Activated effector memory CD4-positive, alpha-beta T cell treated with Interleukin-2 at 50 U/mL for 16 hours (primary cell): ENCODE data around the gene NAA25.
"Not testable (repeated sequence)": the region's sequence is repeated elsewhere in the genome, so short reads cannot be mapped to it uniquely, and the experiment has no call there.

ENCODE experiments used
- DNase-seq: peaks from one replicate; pipeline ENCODE4 v3.0.0-alpha.2; 2020

Gene NAA25

DNA sequence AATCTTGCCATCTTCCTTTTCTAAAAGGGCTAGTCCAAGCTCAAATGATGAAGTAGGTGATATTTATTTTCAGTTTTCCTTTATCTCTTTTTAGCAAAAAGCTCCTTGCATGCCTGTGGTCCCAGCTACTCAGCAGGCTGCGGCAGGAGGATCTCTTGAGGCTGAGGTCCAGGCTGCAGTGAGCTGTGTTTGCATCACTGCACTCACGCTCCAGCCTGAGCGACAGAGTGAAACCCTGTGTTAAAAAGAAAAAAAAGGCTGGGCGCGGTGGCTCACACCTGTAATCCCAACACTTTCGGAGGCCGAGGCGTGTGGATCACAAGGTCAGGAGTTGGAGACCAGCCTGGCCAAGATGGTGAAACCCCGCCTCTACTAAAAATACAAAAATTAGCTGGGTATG is 100.6 kb downstream of the NAA25 start:
- DNase-seq = no peak

GRCh38 chr12:112005419-112006395 is 102.9 kb downstream of the NAA25 start:
- DNase-seq = no peak

DNA sequence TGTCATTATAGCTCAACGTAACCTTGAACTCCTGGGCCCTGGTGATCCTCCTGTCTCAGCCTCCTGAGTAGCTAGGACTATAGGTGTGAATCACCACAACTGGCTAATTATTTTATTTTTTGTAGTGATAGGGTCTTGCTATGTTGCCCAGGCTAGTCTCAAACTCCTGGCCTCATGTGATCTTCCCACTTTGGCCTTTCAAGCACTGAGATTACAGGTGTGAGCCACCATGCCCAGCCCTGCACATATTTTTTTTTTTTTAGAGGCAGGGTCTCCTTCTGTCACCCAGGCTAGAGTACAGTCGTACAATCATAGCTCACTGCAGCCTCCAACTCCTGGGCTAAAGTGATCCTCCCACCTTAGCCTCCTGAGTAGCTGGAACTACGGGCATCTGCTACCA is 104.5 kb downstream of the NAA25 start:
- no peak for DNase-seq

DNA sequence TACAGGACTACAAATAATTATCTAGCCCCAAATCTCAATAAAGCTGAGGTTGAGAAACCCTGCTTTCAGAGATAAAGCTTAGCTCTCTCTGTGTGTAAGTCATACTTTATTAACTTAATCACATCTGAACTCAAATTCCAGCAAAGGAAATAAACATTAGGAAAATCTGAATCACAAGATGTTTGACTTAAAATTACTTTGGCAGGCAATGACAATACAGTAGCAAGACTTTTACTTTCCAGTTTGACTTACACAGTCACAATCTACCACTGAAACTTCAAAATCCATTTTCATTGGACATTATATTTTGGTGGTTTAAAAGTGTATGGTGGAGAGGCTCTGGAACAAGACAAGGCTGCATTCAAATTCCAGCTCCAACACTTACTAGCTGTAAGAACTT is 107.0 kb downstream of the NAA25 start:
- DNase-seq = no peak

GRCh38 chr12:112000820-112001219 is 107.8 kb downstream of the NAA25 start:
- DNase-seq = no peak

DNA sequence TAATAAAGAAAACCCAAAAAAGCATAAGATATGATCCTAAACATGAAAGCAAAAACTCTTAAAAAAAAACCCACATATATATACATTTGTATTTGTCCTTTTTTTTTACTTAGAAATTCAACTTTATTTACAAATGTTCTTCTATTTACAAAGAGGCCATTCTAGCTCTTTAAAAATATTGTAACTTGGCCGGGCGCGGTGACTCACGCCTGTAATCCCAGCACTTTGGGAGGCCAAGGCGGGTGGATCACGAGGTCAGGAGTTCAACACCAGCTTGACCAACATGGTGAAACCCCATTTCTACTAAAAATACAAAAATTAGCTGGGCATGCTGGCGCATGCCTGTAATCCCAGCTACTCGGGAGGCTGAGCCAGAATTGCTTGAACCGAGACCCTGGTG is 109.5 kb downstream of the NAA25 start:
- DNase-seq = not testable (repeated sequence)

DNA sequence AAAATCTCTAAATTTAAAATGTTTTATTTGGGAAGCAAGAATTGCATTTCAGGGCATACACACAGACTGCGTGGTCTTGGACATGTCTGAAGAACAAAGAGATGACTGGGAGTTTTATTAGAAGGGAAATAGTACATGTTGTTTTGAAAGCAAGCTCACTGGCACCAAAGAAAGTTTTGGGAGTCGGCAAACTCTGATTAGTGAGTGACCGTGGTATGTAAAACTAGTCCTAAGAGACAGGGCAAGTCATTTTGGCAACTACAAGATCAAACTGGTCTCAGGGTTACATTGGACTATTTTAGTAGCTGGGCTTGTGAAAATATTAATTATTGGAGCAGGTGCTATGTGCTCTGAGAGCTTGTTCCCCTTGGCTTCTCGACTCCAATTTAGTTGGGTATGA is 110.6 kb downstream of the NAA25 start:
- DNase-seq = no peak

GRCh38 chr12:111997300-111997699 is 111.3 kb downstream of the NAA25 start:
- no peak for DNase-seq

GRCh38 chr12:111995782-111996480 is 112.7 kb downstream of the NAA25 start:
- DNase-seq = no peak

- DNase-seq = not testable (repeated sequence)
Measured at GRCh38 chr12:111994211-111995111, 114.1 kb downstream of the NAA25 start.

DNA sequence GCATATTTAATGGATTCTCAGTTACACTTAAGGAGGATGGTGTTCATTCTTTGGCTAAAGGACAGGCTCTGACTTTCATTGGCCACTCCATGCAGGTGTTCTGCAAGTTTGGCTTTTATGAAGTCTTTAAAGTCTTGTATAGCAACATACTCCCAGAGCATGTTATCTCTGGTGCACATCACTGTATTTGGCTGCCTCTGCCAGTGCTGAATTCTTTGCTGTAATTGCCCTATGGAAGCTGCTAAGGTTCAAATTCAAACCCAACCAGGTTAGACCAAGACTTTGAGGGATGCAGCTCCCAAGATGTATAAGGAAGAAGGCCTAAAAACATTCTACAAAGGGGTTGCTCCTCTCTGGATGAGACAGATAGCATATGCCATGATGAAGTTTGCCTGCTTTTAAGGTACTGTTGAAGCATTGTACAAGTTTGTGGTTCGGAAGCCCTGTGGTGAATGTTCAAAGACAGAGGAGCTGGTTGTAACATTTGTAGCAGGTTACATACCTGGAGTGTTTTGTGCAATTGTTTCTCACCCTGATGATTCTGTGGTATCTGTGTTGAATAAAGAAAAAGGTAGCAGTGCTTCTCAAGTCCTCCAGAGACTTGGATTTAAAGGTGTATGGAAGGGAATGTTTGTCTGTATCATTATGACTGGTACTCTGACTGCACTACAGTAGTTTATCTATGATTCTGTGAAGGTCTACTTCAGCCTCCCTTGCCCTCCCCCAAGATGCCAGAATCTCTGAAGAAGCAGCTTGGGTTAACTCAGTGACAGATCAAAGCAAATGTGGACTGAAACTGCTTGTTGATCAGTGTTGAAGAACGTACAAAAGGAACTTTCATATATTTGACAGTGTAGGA is 115.1 kb downstream of the NAA25 start:
- no peak for DNase-seq

GRCh38 chr12:111992464-111992863 is 116.1 kb downstream of the NAA25 start:
- DNase-seq = no peak

GRCh38 chr12:111991946-111992345 is 116.6 kb downstream of the NAA25 start:
- DNase-seq = no peak

GRCh38 chr12:111991535-111991934 is 117.0 kb downstream of the NAA25 start:
- no peak for DNase-seq

- no peak for DNase-seq
Measured at GRCh38 chr12:111984820-111985219, 123.8 kb downstream of the NAA25 start.

- no peak for DNase-seq
Measured at GRCh38 chr12:111981987-111982386, 126.6 kb downstream of the NAA25 start.

DNA sequence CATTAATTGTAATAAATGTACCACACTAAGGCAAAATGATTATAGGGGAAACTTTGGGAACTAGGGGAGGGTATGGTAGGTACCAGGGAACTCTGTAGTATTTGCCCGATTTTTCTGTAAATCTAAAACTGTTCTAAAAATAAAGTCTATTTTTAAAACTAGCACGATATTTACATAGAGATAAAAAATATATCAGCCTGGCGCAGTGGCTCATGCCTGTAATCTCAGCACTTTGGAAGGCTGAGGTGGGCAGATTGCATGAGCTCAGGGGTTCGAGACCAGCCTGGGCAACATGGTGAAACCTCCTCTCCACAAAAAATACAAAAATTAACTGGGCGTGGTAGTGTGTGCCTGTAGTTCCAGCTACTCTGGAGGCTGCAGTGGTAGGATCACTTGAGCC is 128.0 kb downstream of the NAA25 start:
- DNase-seq = no peak

DNA sequence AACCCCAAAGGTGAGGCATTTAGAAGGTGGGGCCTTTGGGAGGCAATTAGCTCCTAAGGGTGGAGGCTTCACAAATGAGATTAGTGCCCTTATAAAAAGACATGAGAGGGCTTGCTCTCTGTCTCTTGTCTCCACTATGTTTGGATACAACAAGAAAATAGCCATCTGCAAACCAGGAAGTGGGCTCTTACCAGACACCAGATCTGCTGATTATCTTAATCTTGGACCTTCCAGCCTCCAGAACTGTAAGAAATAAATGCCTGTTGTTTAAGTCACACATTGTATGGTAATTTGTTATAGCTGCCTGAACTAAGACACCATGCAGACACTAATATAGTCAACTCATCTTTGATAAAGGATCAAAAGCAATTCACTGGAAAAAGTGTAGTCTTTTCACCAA is 130.0 kb downstream of the NAA25 start:
- DNase-seq = no peak

GRCh38 chr12:111976860-111977259 is 131.7 kb downstream of the NAA25 start:
- DNase-seq = no peak
